DMS 273 (cell line): Measurements from ENCODE around the gene RSRC2.

Experiments
- DNase-seq: peaks from one replicate; lab custom pipeline; 2025; ENCODE audit not compliant: unreplicated experiment; lab: John Stamatoyannopoulos, UW

RSRC2 gene

DNA sequence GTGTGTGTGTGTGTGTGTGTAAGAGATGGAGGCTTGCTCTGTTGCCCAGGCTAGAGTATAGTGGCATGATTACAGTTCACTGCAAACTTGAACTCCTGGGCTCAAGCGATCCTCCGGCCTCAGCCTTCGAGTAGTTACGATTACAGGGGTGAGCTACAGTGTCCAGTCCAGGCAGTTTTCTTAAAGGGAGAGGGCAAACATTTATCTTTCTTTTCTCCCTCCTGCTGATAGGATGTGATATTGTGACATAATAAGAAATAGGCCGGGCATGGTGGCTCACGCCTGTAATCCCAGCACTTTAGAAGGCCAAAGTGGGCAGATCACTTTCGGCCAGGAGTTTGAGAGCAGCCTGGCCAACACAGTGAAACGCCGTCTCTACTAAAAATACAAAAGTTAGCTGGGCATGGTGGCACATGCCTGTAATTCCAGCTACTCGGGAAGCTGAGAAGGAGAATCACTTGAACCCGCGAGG lies 72.5 kb downstream of the RSRC2 start:
- DNase-seq: no peak
